Mesothelial cell of epicardium (in vitro differentiated cells): ENCODE data around the gene ARL6IP4. TPM values are rescaled to one million over a fixed set of nuclear protein-coding genes. Genes with fewer than 3 reads are reported as not detected.

ENCODE experiments used
- DNase-seq, 2 experiments: peaks; one replicate each; pipeline ENCODE4 v3.0.0; 2021; ENCODE audit warnings: low spot score in 2 of 2; ENCODE audit not compliant: unreplicated experiment in 2 of 2
- H3K27ac Mint-ChIP-seq: 2 replicates; pipeline ENCODE4 v1.8.0; 2021; ENCODE audit warnings: mixed read lengths
- H3K27me3 Mint-ChIP-seq: 2 replicates; pipeline ENCODE4 v1.8.0; 2021; ENCODE audit warnings: low read depth, mixed read lengths
- H3K36me3 Mint-ChIP-seq: 2 replicates; pipeline ENCODE4 v1.8.0; 2021; ENCODE audit warnings: mixed read lengths
- H3K4me1 Mint-ChIP-seq: 2 replicates; pipeline ENCODE4 v1.8.0; 2021; ENCODE audit warnings: mixed read lengths
- H3K4me3 Mint-ChIP-seq: 2 replicates; pipeline ENCODE4 v1.8.0; 2021; ENCODE audit warnings: mild to moderate bottlenecking, moderate library complexity, mixed read lengths
- H3K9me3 Mint-ChIP-seq: 2 replicates; pipeline ENCODE4 v1.8.0; 2021; ENCODE audit warnings: mixed read lengths
- CTCF ChIP-seq: fragments of 200-600 bp; sonication (generic); IDR thresholded peaks from one replicate; pipeline ENCODE4 v1.5.0; 2021; ENCODE audit warnings: antibody characterized with exemption; ENCODE audit not compliant: unreplicated experiment
- total RNA-seq: library from RNA; stranded (reverse); gene quantifications from 3 replicates; pipeline ENCODE4 v1.2.1, GENCODE V29; 2021

ARL6IP4 gene
- total RNA-seq, 1 donor from 2014 or later: 120 TPM

- no peaks in the 10 kb centered on the region for H3K36me3 Mint-ChIP-seq
- H3K27ac Mint-ChIP-seq: peak overlapping the region; percentile 73
- DNase-seq: no peak
- no peaks in the 10 kb centered on the region for H3K27me3 Mint-ChIP-seq
- peaks cover 11% of the 10 kb centered on the region for H3K4me1 Mint-ChIP-seq
- H3K4me3 Mint-ChIP-seq: no peak overlapping the region
- no peak for TF ChIP-seq CTCF
- H3K9me3 Mint-ChIP-seq: peaks cover 7% of the 10 kb centered on the region
These were observed 39.3 kb downstream of the ARL6IP4 start for GRCh38 chr12:123019841-123020138.

GRCh38 chr12:123021688-123022604 lies 41.5 kb downstream of the ARL6IP4 start:
- H3K9me3 Mint-ChIP-seq: no peaks in the 10 kb centered on the region
- TF ChIP-seq CTCF: no peak
- peaks cover 11% of the 10 kb centered on the region for H3K4me1 Mint-ChIP-seq
- H3K27me3 Mint-ChIP-seq: no peaks in the 10 kb centered on the region
- no peak for DNase-seq
- no peak overlapping the region for H3K27ac Mint-ChIP-seq
- H3K36me3 Mint-ChIP-seq: no peaks in the 10 kb centered on the region
- H3K4me3 Mint-ChIP-seq: no peak overlapping the region

- H3K4me3 Mint-ChIP-seq: no peak overlapping the region
- no peaks in the 10 kb centered on the region for H3K36me3 Mint-ChIP-seq
- no peak for DNase-seq
- H3K9me3 Mint-ChIP-seq: no peaks in the 10 kb centered on the region
- peaks cover 11% of the 10 kb centered on the region for H3K4me1 Mint-ChIP-seq
- no peak for TF ChIP-seq CTCF
- H3K27me3 Mint-ChIP-seq: no peaks in the 10 kb centered on the region
- H3K27ac Mint-ChIP-seq: no peak overlapping the region
These were observed 42.4 kb downstream of the ARL6IP4 start for GRCh38 chr12:123022846-123023245.

GRCh38 chr12:123024819-123025391 lies 44.4 kb downstream of the ARL6IP4 start:
- peaks cover 3% of the 10 kb centered on the region for H3K4me1 Mint-ChIP-seq
- no peak overlapping the region for H3K4me3 Mint-ChIP-seq
- H3K27ac Mint-ChIP-seq: no peak overlapping the region
- no peak for TF ChIP-seq CTCF
- DNase-seq: no peak
- H3K36me3 Mint-ChIP-seq: no peaks in the 10 kb centered on the region
- no peaks in the 10 kb centered on the region for H3K27me3 Mint-ChIP-seq
- H3K9me3 Mint-ChIP-seq: no peaks in the 10 kb centered on the region

DNA sequence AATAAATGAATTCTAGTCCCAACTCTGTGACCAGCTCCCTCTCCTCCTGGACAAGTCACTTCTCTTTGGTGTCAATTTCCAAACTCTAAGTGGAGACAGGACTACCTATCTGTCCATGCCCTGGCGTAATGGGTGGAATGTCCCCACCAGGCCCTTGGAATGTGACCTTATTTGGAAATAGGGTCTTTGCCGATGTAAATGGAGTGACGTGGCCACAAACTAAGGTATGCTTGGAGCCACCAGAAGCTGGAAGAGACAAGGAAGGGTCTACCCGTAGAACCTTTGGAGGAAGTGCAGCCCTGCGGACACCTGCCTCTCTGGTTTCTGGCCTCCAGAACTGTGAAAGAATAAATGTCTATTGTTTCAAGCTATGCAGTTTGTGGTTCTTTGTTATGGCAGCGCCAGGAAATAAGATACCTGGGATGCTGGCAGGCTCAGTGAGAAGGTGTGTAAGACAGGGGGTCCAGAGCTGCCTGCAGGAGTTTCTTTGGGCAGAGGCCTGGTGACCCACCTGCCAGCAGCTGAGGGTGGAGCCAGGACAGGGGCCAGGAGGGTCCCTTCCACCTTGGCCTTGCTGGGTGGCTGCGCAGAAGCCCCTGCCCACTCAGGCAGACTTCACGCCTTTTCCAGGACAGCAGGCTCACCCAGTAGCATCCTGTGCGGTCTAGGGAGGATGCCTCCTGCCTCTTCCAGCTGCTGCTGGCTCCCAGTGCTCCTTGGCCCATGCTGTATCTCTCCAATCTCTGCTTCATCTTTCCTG lies 45.8 kb downstream of the ARL6IP4 start:
- no peaks in the 10 kb centered on the region for H3K27me3 Mint-ChIP-seq
- H3K4me1 Mint-ChIP-seq: peaks cover 3% of the 10 kb centered on the region
- TF ChIP-seq CTCF: no peak
- no peak overlapping the region for H3K27ac Mint-ChIP-seq
- H3K9me3 Mint-ChIP-seq: no peaks in the 10 kb centered on the region
- H3K4me3 Mint-ChIP-seq: no peak overlapping the region
- H3K36me3 Mint-ChIP-seq: no peaks in the 10 kb centered on the region
- no peak for DNase-seq
